Measurements from ENCODE around the gene KLHDC7A.

DNA sequence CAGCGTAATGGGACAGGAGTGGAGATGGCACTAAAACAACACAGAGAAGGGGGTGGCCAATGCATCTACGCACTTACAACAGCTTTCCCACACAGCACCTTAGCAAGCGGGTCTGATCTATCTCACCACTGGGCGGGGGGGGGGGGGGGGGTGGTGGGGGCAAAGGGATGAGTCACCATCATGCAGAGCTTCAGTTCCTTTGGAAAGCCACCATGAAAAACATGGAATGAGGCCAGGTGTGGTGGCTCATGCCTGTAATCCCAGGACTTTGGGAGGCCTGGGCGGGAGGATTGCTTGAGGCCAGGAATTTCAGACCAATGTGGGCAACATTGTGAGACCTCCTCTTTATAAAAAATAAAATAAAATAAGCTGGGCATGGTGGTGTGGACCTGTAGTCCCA is 47.2 kb downstream of the KLHDC7A start:
- TF ChIP-seq, protein P1, sequence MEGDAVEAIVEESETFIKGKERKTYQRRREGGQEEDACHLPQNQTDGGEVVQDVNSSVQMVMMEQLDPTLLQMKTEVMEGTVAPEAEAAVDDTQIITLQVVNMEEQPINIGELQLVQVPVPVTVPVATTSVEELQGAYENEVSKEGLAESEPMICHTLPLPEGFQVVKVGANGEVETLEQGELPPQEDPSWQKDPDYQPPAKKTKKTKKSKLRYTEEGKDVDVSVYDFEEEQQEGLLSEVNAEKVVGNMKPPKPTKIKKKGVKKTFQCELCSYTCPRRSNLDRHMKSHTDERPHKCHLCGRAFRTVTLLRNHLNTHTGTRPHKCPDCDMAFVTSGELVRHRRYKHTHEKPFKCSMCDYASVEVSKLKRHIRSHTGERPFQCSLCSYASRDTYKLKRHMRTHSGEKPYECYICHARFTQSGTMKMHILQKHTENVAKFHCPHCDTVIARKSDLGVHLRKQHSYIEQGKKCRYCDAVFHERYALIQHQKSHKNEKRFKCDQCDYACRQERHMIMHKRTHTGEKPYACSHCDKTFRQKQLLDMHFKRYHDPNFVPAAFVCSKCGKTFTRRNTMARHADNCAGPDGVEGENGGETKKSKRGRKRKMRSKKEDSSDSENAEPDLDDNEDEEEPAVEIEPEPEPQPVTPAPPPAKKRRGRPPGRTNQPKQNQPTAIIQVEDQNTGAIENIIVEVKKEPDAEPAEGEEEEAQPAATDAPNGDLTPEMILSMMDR (conservative IDR thresholded peaks at IDR 0.05), result no peak
- TF ChIP-seq ZFX (IDR thresholded peaks at IDR 0.05), result no peak
